Activated T-cell treated with anti-CD3 and anti-CD28 coated beads, Interleukin-2, amount 50 U/mL, for 72 hours (primary cell): ENCODE results near the gene KCNK13. TPM values are rescaled to one million over a fixed set of nuclear protein-coding genes. Genes with fewer than 3 reads are reported as not detected.
A peak's percentile ranks its signal among the peaks of the same experiment; 100 is the strongest.

ENCODE experiments used
- ATAC-seq, 2 donors: fragments of 150-1000 bp; cut with Tn5 transposase; replicated peaks in 1 of 2; 2 replicates each; pipeline ENCODE4 v1.10.0; 2021; ENCODE audit warnings: moderate library complexity in 2 of 2, mild to moderate bottlenecking in 1 of 2
- DNase-seq, 2 donors: peaks; one replicate each; pipeline ENCODE4 v3.0.0; 2021 to 2022; ENCODE audit warnings: mixed read lengths in 1 of 2
- H3K27ac Mint-ChIP-seq: one replicate; pipeline ENCODE4 v1.8.0; 2022; ENCODE audit warnings: mild to moderate bottlenecking, moderate library complexity, mixed read lengths
- H3K27me3 Mint-ChIP-seq: one replicate; pipeline ENCODE4 v1.8.0; 2022; ENCODE audit warnings: low read depth, mixed read lengths
- H3K36me3 Mint-ChIP-seq, 2 donors: one replicate each; pipeline ENCODE4 v1.8.0; 2022; ENCODE audit warnings: mixed read lengths in 2 of 2, mild to moderate bottlenecking in 1 of 2; ENCODE audit not compliant: insufficient read depth in 2 of 2
- H3K4me1 Mint-ChIP-seq: one replicate; pipeline ENCODE4 v1.8.0; 2022; ENCODE audit warnings: low read depth, mixed read lengths
- H3K4me3 Mint-ChIP-seq, 2 donors: one replicate each; pipeline ENCODE4 v1.8.0; 2022; ENCODE audit warnings: mild to moderate bottlenecking in 2 of 2, mixed read lengths in 2 of 2, moderate library complexity in 2 of 2
- H3K9me3 Mint-ChIP-seq, 2 donors: one replicate each; pipeline ENCODE4 v1.8.0; 2022; ENCODE audit warnings: mixed read lengths in 2 of 2
- total RNA-seq, 2 donors: library from RNA; stranded (reverse); gene quantifications; one replicate each; pipeline ENCODE4 v1.2.3, GENCODE V29; 2022

KCNK13 gene
- total RNA-seq, 2 donors from 2014 or later, result not detected

DNA sequence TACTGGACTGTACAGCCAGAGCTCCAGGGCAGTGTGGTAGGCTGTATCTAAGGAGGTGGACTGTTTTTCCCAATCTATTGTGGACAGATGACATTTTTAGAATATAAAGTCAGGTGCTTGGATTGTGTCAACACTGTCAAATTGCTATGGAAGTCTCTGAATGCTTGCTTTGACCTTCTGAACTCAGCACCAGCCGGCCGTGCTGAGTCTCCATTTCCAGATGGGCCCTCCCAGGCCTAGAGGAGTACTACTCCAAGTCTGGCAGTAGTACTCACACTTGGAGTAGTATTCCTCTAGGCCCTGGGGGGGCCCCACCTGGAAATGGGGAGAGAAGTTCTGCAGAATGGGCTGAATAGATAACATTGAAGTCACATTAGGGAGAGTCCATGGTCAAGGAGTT lies 16.2 kb upstream of the KCNK13 start:
- ATAC-seq (no peak), DNase-seq (no peak)
- H3K4me1 Mint-ChIP-seq, result peaks cover 8% of the 10 kb centered on the region
- peaks cover 0 to 2% of the 10 kb centered on the region in 2 donors for H3K9me3 Mint-ChIP-seq
- H3K27ac Mint-ChIP-seq, result no peak overlapping the region
- H3K27me3 Mint-ChIP-seq, result no peaks in the 10 kb centered on the region
- peaks cover 9 to 18% of the 10 kb centered on the region in 2 donors for H3K36me3 Mint-ChIP-seq
- H3K4me3 Mint-ChIP-seq, result no peak overlapping the region

DNA sequence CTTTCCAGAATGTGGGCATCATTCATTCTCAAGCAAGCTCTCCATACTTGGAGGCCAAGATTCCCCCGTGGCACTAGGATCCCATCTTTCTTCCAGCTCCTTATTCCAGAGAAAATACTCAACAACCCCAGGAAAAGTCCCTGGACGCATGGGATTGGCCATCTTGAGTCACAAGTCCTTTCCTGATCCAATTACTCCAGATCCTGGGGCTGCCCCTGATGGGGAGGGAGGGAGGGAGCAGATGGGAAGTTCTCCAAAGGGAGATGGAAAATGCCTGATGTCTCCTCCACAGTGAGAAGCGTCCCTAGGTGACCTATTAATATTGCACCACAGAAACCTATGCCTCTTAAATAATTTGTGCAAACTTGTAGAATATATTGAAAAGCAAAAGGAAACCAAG lies 12.4 kb upstream of the KCNK13 start:
- Mint-ChIP-seq H3K9me3 (no peaks in the 10 kb centered on the region), H3K27me3 (peaks cover 37% of the 10 kb centered on the region), H3K27ac (no peak overlapping the region), H3K4me3 (no peak overlapping the region), H3K4me1 (no peaks in the 10 kb centered on the region), H3K36me3 (peaks cover 2 to 5% of the 10 kb centered on the region in 2 donors)
- DNase-seq (no peak), ATAC-seq (no peak)

DNA sequence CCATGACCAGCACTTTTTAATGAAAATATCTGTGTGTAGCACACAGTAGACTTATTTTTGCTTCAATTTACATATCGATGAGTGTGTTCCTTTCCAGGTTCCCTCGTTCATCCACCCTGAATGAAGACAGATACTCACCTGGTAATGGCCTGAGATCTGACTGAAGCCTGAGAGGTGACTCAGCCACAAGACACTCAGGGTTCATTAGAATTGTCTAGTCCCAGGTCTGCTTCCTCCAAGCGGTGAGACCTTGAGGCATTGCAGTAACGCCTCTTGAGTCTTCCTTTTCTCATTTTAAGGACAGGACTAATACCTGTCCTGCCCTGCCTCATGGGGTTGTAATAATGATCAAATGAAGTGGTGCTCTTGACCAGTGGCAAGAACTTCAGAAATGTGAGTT lies 11.5 kb upstream of the KCNK13 start:
- Mint-ChIP-seq H3K27ac (no peak overlapping the region), H3K9me3 (no peaks in the 10 kb centered on the region), H3K4me1 (no peaks in the 10 kb centered on the region), H3K4me3 (no peak overlapping the region), H3K27me3 (peaks cover 46% of the 10 kb centered on the region), H3K36me3 (peaks cover 0 to 1% of the 10 kb centered on the region in 2 donors)
- ATAC-seq, result no peak
- DNase-seq, result no peak

GRCh38 chr14:90053044-90053443 lies 8.8 kb upstream of the KCNK13 start:
- Mint-ChIP-seq H3K27me3 (peaks cover 72% of the 10 kb centered on the region), H3K4me3 (no peak overlapping the region), H3K36me3 (no peaks in the 10 kb centered on the region), H3K9me3 (no peaks in the 10 kb centered on the region), H3K4me1 (no peaks in the 10 kb centered on the region), H3K27ac (no peak overlapping the region)
- no peak for DNase-seq
- no peak for ATAC-seq

GRCh38 chr14:90054803-90055202 lies 7.0 kb upstream of the KCNK13 start:
- Mint-ChIP-seq H3K36me3 (no peaks in the 10 kb centered on the region), H3K4me3 (no peak overlapping the region), H3K9me3 (no peaks in the 10 kb centered on the region), H3K4me1 (peaks cover 6% of the 10 kb centered on the region), H3K27me3 (peaks cover 87% of the 10 kb centered on the region), H3K27ac (no peak overlapping the region)
- ATAC-seq (no peak), DNase-seq (no peak)

- Mint-ChIP-seq H3K27me3 (peaks cover 82% of the 10 kb centered on the region), H3K4me3 (no peak overlapping the region), H3K27ac (no peak overlapping the region), H3K9me3 (no peaks in the 10 kb centered on the region), H3K36me3 (no peaks in the 10 kb centered on the region), H3K4me1 (peaks cover 10% of the 10 kb centered on the region)
- ATAC-seq (no peak), DNase-seq (no peak)
These were observed 5.0 kb upstream of the KCNK13 start for GRCh38 chr14:90056826-90057225.

GRCh38 chr14:90058876-90059458 lies 2.8 kb upstream of the KCNK13 start:
- peaks cover 22% of the 10 kb centered on the region for H3K4me1 Mint-ChIP-seq
- no peaks in the 10 kb centered on the region for H3K36me3 Mint-ChIP-seq
- no peaks in the 10 kb centered on the region for H3K9me3 Mint-ChIP-seq
- ATAC-seq (no peak), DNase-seq (no peak)
- H3K27me3 Mint-ChIP-seq, result peaks cover 80% of the 10 kb centered on the region
- H3K27ac Mint-ChIP-seq, result no peak overlapping the region
- H3K4me3 Mint-ChIP-seq, result peak overlapping the region in 1 of 2 donors; percentile 79

- Mint-ChIP-seq H3K9me3 (no peaks in the 10 kb centered on the region), H3K36me3 (no peaks in the 10 kb centered on the region), H3K4me3 (peak overlapping the region; percentile 75 to 92), H3K27ac (no peak overlapping the region), H3K4me1 (peaks cover 22% of the 10 kb centered on the region), H3K27me3 (peaks cover 80% of the 10 kb centered on the region)
- DNase-seq, result peak; percentile 70 to 71
- ATAC-seq, result peak; percentile 83 to 85
These were observed 1.4 kb upstream of the KCNK13 start for GRCh38 chr14:90060312-90060964.

- peaks cover 76% of the 10 kb centered on the region for H3K27me3 Mint-ChIP-seq
- DNase-seq, result peak; percentile 33 to 34
These were observed 669 bp upstream of the KCNK13 start for GRCh38 chr14:90060965-90061684.

GRCh38 chr14:90062127-90062794 lies 467 bp downstream of the KCNK13 start:
- peaks cover 22% of the 10 kb centered on the region for H3K4me1 Mint-ChIP-seq
- H3K9me3 Mint-ChIP-seq, result no peaks in the 10 kb centered on the region
- H3K27ac Mint-ChIP-seq, result no peak overlapping the region
- ATAC-seq, result peak; percentile 17 to 23
- peak overlapping the region; percentile 90 to 92 for H3K4me3 Mint-ChIP-seq
- DNase-seq, result peak; percentile 16
- no peaks in the 10 kb centered on the region for H3K36me3 Mint-ChIP-seq
- H3K27me3 Mint-ChIP-seq, result peaks cover 68% of the 10 kb centered on the region

More at GRCh38 chr14:90060965-90061684, 669 bp upstream of the KCNK13 start:
- peak; percentile 34 to 44 for ATAC-seq
- Mint-ChIP-seq H3K36me3 (no peaks in the 10 kb centered on the region), H3K4me1 (peaks cover 22% of the 10 kb centered on the region), H3K4me3 (peak overlapping the region; percentile 75 to 92), H3K9me3 (no peaks in the 10 kb centered on the region), H3K27ac (no peak overlapping the region)

- no peak overlapping the region for H3K27ac Mint-ChIP-seq
- ATAC-seq (no peak), DNase-seq (no peak)
- peak overlapping the region; percentile 90 to 92 for H3K4me3 Mint-ChIP-seq
- no peaks in the 10 kb centered on the region for H3K36me3 Mint-ChIP-seq
- peaks cover 69% of the 10 kb centered on the region for H3K27me3 Mint-ChIP-seq
- no peaks in the 10 kb centered on the region for H3K9me3 Mint-ChIP-seq
- H3K4me1 Mint-ChIP-seq, result peaks cover 22% of the 10 kb centered on the region
These were observed 1.2 kb downstream of the KCNK13 start for GRCh38 chr14:90062822-90063539.

- no peak overlapping the region for H3K27ac Mint-ChIP-seq
These were observed 10.6 kb downstream of the KCNK13 start for GRCh38 chr14:90072350-90072749.

More at GRCh38 chr14:90072350-90072749, 10.6 kb downstream of the KCNK13 start:
- Mint-ChIP-seq H3K9me3 (no peaks in the 10 kb centered on the region), H3K36me3 (no peaks in the 10 kb centered on the region), H3K4me1 (no peaks in the 10 kb centered on the region), H3K4me3 (no peak overlapping the region), H3K27me3 (peaks cover 43% of the 10 kb centered on the region)
- no peak for DNase-seq
- ATAC-seq, result no peak
